Activated CD4-positive, alpha-beta T cell treated with anti-CD3 and anti-CD28 coated beads, Interleukin-2, amount 50 U/mL, for 4 hours (primary cell): Measurements from ENCODE around the gene DIO3.
"Not testable (repeated sequence)": the region's sequence is repeated elsewhere in the genome, so short reads cannot be mapped to it uniquely, and the experiment has no call there.

ENCODE experiments used
- DNase-seq, 2 experiments: peaks; one replicate each; pipeline ENCODE4 v3.0.0-alpha.2; 2020

The DIO3 gene

GRCh38 chr14:101543814-101544213 is 17.5 kb upstream of the DIO3 start:
- DNase-seq = no peak

- DNase-seq = no peak
Observed at GRCh38 chr14:101544550-101544949, 16.7 kb upstream of the DIO3 start.

DNA sequence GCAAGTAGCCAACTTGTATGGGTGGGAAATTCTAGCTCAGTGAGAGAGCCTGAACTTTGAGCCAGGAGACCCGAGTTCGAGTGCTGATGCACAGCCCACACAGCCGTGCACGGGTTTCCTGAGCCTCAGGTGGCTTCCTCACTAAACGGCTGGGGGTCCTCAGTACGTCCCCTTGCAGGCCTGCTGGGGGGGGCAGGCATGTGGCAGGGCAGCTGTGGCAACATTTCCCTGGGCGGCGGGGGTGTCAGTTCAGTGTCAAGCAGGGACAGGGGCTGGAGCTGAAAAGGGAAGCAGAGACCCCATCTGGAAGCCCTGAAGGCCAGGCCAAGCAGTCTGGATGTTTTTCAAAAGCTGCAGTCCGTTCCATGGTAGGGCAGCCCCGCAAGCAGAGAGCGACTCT is 14.6 kb upstream of the DIO3 start:
- no peak for DNase-seq

GRCh38 chr14:101547107-101547738 is 14.1 kb upstream of the DIO3 start:
- no peak for DNase-seq

GRCh38 chr14:101547961-101548669 is 13.2 kb upstream of the DIO3 start:
- no peak for DNase-seq

GRCh38 chr14:101548710-101549109 is 12.6 kb upstream of the DIO3 start:
- DNase-seq = no peak

- no peak for DNase-seq
Observed at GRCh38 chr14:101549154-101549553, 12.1 kb upstream of the DIO3 start.

GRCh38 chr14:101550202-101550912 is 10.9 kb upstream of the DIO3 start:
- not testable (repeated sequence) for DNase-seq

DNA sequence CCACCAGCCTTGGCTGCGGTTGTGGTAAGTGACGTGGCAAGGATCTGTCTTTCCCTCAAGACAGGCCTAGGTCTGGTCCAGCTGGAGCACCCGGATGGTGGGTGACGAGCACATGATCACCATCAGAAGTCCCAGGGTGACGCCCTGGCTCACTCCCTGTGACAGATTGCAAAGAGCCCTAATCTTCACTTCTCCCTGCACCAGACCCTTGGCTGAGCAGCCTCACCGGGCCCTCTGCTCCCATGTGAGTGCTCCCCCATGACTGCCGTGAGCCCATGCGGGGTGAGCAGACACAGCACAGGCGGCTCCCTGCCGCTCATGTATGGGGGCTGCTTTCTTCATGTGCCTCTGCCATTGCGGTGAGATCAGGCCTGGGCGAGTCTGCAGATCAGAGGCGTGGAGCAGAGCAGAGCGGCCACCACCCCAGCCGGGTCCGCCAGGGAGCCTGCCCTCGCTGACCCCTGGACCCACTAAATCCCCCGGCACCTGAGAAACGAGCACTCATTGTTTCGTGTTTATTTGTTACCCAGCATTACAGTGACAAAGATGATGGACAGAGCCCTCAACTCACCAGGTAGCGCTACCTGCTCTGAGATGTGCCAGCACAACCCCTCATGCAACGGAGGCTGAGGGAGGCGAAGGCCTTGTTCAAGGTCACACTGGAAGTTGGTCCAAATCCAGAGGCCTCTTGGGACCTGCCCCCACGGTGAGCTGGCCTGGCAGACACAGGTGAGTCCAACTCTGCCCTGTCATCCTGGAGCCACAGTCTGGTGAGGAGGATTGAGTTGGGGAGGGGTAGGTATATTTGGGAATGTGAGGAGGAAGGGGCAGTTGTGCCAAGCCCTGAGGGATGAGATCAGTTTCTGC is 9.3 kb upstream of the DIO3 start:
- DNase-seq = no peak

DNA sequence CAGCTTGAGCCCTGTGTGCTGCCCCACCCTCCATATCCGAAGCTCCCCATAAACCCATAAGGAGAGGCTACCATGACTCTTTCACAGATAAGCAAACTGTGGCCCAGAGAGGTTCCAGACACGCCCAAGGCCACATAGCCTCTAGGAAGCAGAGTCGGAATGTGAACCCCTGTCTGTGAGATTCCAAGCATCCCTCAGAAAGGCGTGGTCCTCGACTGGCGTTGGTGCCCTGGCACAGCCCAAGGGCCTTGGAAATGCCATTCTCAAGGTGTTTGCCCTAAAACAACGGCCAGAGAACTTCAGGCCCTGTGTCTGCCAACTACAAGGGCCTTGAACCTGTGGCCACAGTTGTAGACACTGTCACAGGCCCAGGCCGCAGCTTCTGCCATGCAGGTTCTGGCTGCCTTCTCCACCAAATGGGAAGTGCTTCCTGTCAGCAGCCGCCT is 8.5 kb upstream of the DIO3 start:
- DNase-seq = no peak

DNA sequence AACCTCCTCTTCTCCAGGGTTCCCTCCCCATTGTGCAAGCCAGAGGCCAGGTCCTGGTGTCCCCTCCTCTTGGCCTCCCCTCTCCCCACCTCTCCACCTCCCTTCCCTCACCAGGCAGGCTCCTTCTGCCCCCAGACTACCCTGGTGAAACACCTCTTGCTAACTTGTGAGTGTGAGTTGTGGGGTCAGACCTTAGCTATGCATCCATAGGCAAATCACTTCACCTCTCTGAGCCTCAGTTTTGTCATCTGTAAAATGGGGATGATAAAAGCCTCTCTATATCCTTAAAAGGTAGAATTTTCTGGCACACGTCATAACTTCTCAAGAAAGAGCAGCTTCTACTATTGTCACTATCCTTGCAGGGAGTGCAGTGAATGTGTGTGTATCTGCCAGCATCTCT is 7.9 kb upstream of the DIO3 start:
- DNase-seq = no peak

- no peak for DNase-seq
Observed at GRCh38 chr14:101553931-101554330, 7.4 kb upstream of the DIO3 start.

DNA sequence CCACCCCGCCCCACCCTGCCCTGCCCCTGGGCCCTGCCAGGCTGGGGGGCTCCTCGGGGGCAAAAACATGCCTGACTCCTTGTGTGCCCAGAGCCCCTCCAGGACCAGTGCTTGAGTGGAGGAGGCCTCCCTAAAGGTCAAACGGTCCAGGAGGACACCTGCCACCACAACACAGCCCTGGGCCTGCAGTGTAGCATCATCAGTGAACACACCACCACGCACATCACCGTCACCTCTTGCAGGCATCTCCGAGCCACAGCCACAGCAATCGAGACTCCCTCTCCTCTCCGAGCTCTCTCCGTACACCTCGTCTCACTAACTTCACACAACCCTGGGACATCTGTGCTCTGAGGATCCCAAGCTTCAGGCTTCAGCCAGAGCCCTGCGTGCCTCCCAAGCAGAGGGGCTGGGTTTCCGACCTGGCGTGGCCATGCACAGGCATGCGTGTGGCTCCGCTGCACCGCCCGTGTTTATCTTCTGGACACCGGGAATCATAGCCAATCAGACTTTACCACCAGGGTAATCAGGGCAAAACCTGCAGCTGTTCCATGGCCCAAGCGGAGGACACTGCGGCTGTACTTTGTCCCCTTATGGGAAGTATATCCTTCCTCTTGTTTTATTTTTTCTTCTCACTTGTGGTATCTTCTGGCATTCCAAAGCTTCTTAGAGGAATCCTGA is 6.2 kb upstream of the DIO3 start:
- no peak for DNase-seq

DNA sequence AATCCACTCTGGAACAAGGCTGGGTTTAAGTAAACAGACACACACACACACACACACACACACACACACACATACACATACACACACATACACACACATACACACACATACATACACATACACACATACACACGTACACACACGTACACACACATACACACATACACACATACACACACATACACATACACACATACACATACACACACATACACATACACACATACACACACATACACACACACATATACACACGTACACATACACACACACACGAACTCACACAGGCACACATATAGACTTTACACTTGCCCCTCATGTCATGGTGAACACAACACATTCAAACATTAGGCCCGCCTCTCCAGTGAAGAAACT is 5.6 kb upstream of the DIO3 start:
- DNase-seq = not testable (repeated sequence)

GRCh38 chr14:101556131-101556530 is 5.2 kb upstream of the DIO3 start:
- no peak for DNase-seq

DNA sequence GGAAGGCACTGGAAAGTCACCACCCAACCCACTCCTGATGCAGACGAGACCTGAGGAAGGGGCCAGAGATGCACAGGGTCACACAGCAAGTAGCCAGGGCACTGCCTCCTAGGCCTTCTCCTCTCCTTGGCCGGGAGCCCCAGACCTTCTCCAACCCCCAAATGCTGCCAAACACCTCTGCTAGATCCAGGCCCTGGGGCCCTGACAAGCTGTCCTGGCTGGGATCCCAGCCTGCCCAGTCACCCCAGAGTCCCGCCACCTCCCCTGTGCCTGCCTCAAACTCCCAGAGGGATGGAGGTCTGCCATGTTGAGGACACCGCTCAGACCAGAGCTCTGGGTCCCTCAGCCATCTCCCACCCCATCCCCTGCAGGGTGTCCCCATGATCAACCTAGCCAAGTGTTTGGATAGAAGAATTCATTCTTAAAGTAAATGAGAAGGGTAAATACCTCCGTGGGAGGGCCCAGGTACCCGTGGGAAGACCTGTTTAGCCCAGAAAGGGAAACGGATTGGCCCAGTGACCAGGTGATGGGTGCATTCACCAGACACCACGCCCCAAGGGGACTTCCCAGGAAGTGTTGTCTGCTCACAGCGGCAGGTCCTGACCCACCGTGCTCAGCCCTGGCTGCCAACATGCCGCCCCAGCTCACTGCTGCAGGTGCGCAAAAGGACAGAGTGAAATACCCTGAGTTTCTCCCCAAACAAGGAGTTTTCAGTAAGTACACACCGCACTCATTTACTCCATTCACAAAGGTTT is 4.6 kb upstream of the DIO3 start:
- no peak for DNase-seq

GRCh38 chr14:101557321-101557695 is 4.0 kb upstream of the DIO3 start:
- no peak for DNase-seq

GRCh38 chr14:101557811-101558738 is 3.2 kb upstream of the DIO3 start:
- DNase-seq = no peak

DNA sequence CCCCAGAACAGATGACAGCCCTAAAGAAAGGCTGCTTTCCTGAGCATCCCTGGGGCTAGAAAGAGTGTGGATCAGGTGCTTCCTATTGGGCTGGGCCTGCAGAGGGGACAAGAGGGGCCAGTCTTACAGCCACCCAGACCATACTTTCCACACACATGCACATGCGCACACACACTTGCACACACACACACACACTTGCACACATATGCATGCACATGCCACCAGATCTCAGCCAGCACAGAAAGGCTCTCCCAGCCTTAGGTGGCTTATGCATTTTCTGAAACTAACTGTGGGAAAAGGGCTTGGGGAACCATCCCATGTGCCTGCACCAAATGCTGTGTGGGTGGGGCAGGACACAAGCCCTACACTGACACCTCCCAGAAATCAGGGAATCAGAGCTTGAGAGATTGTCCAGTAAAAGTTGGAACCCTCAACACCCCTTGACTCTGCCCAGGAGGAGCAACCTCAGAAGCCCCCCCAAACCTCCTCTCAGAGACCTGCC is 2.5 kb upstream of the DIO3 start:
- no peak for DNase-seq

GRCh38 chr14:101559250-101559623 is 2.1 kb upstream of the DIO3 start:
- no peak for DNase-seq
